DMS53 treated with DMSO at 0.1 percent for 48 hours (cell line): ENCODE results near the gene TRIM63.
"Not testable (repeated sequence)": the region's sequence is repeated elsewhere in the genome, so short reads cannot be mapped to it uniquely, and the experiment has no call there.

ENCODE experiments used
- DNase-seq: peaks from one replicate; lab custom pipeline; 2025; ENCODE audit not compliant: unreplicated experiment; lab: John Stamatoyannopoulos, UW

The TRIM63 gene

GRCh38 chr1:26067432-26067911, at the start of gene TRIM63:
TSS of gene TRIM63 (minus strand) at chr1:26067630. CDS start at chr1:26067494, 136 bp downstream.
- no peak for DNase-seq

DNA sequence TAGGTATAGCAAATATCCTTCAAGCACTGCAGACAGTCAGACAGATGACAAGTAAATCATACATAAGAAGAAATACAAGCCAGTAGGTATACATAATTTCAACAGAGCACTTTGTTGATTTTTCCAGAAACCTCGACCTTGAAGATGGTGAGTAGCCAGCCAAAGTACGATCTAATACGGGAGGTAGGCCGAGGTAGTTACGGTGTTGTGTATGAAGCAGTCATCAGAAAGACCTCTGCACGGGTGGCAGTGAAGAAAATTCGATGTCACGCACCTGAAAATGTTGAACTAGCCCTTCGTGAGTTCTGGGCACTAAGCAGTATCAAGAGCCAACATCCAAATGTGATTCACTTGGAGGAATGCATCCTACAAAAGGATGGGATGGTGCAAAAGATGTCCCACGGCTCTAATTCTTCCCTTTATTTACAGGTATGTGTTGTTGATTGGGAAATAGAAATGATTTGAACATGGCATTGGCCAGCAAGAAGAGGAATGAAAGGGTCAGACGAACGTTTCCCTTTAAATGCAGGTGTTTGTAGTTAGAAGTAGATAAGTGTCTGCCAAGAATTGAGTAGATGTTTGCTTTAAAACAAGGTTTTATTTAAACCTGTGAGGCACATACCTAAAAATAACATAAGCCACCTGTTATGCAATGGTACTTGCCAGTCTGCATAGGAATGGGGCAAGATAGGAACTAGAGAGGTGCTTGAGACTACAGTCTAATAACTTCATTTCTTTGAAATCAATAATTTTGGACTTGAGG, 46.9 kb upstream of the TRIM63 start:
- DNase-seq, result no peak

DNA sequence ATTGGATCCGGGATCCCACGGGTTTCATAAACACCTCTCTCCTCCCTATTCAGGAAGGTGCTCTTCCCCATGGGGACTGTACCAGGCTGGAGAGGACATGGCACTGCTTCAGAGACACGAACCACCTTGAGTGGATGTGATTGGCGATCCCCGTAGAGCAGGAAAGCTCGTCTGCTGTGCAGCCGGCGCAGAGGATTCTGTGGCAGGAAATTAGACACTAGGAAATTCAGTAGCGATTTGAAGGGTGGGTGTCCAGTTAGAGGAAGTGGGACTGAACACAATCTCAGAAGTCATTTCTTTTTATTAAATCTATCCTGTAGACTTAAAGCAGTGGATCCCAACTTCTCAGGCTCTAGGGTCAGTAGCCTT, 45.0 kb upstream of the TRIM63 start:
- DNase-seq, result no peak

GRCh38 chr1:26111530-26112406, 44.3 kb upstream of the TRIM63 start, which contains the start of gene PDIK1L:
TSS of gene PDIK1L (plus strand) at chr1:26111824. CDS start at chr1:26114309, 2,485 bp downstream.
- DNase-seq, result peak; percentile 87

DNA sequence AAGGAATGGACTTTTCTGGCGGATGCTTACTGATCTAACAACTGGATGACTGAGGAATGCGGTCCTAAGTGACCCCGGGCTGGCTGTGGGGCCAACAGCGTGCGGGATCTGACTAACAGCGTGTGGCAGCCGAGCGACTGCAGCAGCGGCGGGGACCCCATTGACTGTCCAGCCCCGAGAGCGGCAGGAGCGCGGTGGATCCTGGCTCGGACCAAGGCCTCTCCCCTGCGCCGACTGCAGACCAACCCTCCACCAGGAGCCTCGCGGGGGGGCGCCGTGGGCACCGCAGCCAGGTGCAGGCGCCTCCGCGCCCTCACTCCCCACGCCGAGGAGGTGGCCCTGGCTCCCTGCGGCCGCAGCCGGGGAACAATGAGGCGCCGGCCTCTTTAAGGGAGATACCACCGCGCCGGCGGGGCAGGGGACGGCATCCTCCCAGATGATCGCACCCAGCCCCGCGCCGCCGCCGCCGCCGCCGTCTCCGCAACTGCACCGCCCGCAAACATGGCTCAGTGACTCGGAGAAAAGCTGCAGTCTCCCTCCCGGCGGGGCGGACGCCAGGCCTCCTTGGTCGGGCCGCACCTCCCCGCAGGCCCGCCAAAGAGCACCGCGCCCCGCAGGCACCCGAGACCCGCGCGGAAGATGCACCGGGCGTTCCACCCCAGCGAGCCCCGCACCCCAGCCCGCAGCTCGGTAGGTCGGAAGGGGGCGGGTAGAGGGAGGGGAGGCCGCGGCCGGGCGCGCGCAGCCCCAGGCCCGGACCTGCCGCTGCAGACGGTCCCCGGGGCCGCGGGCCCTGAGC, 43.5 kb upstream of the TRIM63 start:
- peak; percentile 71 for DNase-seq

DNA sequence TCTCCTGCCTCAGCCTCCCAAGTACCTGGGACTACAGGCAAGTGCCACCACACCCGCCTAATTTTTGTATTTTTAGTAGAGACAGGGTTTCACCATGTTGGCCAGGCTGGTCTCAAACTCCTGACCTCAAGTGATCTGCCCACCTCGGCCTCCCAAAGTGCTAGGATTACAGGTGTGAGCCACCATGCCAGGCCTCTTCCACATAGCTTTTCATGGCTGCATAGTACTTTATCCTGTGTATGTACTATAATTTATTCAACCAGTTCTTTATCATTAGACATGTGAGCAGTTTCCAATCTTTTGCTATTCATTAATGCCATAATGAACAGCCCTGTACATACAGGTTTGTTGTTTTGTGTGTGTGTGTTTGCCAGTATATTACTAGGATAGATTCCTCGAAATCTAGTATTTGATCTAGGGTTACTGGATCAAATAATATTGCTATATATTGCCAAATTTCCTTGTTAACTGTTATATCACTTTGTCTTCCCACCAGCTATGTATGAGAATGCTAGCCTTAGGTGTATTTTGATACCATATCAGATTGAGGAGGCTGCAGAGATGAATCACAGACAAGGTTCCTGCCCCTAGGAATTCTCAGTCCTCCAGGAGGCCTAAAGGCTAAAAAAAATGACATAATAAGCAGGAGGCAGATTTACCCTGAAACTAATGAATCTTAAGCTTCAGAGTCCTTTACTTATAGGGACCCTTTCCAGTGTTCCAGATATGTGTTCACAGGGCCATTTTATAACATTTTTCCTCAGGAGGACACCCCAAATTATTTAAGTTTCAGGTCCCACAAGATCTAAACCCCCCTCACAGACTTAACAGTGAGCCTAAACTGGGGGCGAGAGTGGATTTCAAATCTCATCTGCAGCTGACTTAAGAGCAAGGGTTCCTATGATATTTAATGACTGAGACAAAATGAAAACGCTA, 42.1 kb upstream of the TRIM63 start:
- DNase-seq, result no peak

GRCh38 chr1:26105226-26105548, 37.8 kb upstream of the TRIM63 start:
- DNase-seq, result not testable (repeated sequence)

DNA sequence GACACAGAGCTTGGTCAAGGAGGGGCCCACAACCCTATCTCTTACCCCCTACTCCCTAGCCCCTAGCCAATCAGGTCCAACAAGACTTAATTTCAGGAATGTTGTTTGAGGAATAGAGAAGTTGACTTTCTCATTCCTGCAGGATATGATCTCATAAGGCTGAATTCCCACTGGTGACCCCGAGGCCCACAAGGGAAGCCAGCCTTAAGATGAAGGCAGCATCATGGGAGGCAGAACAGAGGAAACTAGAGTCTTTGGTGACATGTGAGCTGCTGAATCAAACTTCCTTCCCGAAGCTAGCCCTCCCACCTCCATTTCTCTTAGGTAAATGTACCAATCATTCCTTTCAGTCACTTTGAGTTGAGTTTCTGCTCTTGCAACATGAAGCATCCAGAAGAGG, 35.1 kb upstream of the TRIM63 start:
- no peak for DNase-seq

- no peak for DNase-seq
Measured at GRCh38 chr1:26102119-26102518, 34.7 kb upstream of the TRIM63 start.

GRCh38 chr1:26100204-26100603, 32.8 kb upstream of the TRIM63 start:
- DNase-seq, result not testable (repeated sequence)

DNA sequence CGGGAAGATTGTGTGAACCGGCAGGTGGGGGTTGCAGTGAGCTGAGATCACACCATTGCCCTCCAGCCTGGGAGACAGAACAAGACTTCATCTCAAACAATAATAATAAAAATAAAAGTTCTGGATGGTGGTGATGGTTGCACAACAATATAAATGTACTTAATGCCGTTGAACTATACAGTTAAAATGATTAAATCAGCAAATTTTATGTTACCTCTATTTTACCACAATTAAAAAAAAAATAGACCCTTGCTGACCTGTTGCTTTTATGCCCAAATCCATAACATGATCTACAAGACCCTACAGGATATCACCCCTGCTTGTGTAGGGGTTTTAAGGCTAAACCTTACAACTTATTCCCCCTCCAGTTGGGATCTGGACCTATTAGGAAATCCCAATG, 32.4 kb upstream of the TRIM63 start:
- no peak for DNase-seq

- DNase-seq, result no peak
Measured at GRCh38 chr1:26098602-26099001, 31.2 kb upstream of the TRIM63 start.

DNA sequence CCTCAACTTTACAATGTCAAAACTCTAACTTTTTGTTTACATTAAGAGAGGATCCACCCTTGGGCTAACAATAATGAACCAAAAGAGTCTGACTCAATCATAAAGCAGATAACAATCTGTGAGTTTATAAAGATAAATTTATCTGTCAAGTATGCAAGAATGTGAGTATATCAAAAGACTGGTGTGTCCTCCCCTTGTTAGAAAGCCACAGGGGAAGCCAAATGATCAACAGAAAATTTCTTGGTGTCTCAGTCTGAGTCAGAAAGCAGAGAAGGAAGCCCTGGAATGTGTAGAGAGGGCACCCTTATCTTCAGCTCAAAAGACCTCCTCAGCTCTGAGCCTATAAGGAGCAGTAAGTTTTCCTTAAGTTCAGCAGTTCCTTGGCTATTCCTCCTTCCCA, 30.3 kb upstream of the TRIM63 start:
- DNase-seq, result no peak

DNA sequence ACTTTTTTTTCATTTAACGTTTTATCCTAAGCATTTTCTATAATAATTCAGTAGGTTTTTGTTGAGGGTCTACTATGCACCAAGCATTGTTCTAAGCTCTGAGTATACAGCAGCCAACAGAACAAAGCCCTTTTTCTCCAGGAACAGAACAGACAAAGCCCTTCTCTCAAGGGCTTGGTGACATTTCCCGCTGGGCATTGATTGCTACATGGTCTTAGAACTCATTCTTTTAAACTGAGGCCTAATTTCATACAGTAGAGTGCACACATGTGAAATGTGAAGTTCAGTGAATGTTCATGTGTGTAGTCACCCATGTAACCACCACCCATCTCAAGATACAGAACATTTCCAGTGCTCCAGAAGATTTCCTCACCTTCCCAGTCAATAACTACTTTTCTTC, 29.0 kb upstream of the TRIM63 start:
- DNase-seq, result no peak

DNA sequence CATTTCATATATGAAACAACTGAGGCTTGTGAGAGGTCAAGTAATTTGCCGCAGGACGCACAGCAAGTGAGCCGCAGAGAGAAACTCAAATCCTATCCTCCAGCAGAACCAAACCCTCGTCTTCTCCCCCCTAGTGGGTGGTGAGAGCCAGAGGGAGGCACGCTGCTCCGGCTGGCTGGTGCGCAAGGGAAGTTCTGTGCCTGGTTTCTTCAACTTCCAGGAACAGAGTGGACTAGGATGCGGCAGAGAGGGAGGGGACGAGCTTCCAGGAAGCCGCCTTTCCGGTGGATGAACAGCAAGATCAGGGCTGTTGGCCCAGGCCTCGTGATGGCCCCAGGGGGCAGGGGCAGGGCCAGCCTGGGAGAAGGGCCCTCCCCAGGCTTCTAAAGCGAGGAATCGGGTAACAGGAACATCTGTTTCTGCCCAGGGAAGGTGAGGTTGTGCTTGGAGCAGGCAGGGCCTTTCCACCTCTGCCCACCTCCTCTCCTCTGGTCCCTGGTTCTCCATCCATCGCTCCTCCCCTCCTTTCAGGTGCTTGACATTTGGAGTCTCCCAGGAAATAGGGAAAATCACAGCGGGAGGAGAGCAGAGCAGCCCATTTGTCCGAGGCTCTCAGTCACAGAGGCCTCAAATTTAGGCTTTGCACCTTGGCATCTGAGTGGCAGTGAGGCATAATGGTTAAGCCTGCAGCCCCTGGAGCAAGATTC, 27.4 kb upstream of the TRIM63 start:
- DNase-seq, result no peak

DNA sequence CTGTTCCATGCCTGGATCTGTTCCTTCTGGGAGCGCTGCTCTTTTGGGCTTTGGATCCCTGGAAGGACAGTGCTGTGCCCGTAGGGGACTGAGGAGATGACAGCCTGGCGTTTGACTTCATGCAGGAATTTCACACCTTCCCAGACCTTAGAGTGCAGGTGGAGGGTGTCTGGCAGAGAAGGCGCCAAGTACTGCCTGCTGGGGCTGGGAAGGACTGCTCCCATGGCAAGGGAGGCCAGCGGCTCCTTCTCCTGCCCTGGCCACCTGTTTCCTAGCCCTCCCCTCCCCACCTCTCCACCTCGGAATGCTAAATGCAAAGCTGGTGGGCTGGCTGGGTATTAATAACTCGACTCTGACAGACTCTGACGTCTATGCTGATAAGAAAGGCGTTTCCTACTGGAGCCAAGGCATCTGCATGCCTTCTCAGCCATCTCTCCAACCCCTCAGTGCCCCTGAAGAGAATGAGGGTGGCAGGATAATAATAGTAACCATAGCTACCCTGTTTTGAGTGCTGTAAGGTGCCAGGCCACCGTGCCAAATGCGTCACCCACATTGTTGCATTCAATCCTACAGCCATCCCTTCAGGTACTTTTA, 26.7 kb upstream of the TRIM63 start:
- DNase-seq, result no peak

DNA sequence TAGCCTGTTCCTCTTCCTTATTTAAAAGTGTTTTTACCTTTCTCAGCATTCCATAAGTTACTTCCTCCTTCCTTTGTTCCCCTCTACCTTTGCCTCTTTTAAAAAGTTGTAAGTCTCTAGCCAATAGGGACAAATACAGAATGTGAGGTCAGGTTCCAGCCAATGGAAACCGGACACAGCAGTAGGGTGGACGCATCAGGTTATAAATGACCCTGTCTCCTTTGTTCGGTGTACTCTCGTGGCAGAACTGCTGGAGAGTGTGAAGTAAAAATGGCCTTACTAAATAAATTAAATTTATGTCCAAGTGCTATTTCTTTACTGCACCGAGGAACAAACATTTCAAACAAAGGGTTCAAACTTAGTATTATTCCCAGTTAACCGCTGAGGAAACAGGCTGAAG, 26.1 kb upstream of the TRIM63 start:
- DNase-seq, result not testable (repeated sequence)

- no peak for DNase-seq
Measured at GRCh38 chr1:26092422-26092821, 25.0 kb upstream of the TRIM63 start.

DNA sequence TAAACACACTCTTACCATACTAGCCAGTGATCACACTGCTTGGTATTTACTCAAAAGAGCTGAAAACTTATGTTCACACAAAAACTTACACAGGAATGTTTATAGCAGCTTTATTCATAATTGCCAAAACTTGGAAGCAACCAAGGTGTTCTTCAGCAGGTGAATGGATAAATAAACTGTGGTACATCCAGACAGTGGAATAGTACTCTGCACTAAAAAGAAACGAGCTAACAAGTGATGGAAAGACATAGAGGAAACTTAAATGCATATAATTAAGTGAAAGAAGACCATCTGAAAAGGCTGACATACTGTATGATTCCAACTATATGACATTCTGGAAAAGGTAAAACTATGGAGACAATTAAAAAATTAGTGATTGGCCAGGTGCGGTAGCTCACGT, 23.5 kb upstream of the TRIM63 start:
- no peak for DNase-seq
